NCI-H524 (cell line): ENCODE results near the gene OSCP1.
A peak's percentile ranks its signal among the peaks of the same experiment; 100 is the strongest.

ENCODE experiments used
- DNase-seq, 2 experiments: peaks; one replicate each; lab custom pipeline; 2025; lab: John Stamatoyannopoulos, UW

Gene OSCP1

DNA sequence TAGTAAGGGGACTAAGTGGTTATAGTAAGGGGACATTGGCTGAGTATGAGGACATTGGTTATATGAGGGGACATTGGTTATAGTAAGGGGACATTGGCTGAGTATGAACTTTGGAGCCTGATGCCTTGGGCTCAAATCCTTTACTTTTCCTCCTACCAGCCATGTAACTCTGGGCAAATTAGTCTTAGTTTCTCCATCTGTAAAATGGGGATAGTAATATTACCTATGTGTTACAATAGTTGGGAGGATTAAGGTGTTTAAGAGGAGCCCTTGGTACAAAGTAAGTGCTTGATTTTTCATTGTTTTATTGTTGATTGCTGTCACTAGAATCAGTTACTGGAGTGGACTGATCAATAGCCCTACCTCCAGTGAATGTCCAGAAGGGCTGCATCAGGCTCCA is 2.8 kb downstream of the OSCP1 start:
- DNase-seq: no peak

DNA sequence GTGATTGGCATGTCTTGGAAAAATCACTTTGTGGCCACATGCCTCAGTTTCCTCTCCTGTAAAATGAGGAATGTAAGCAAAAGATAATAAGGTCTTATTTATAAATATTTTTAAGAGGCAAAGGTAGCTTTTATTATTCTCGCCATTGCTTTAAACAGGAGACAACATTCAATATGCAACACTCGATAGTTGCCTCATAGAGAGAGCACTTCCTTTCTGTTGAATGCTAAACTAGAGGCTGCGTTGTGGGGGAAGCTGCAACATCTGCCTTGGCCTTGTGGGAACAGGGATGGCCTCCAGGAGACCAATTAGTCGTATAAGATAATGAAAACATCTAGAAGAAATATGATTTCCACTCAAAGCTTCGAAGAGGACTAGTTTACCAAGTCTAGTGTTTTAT is 3.5 kb downstream of the OSCP1 start:
- DNase-seq: no peak

DNA sequence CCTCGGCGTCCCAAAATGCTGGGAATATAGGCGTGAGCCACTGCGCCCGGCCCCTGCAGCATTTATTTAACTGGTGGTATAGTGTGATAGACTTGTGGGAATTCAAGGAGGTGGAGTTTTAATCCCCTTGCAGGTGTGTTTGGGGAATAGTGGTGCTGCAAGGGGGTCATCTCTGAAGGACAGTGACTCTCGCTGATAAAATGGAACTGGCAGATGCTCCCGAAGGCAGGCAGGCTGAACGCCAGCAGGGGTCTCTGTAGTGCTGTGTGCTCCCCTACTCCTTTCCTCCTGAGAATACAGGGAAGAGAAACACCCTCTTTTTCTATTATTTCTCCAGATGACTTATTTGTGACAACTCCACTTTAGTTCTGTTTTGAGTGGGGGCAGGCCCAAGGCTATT is 4.0 kb downstream of the OSCP1 start:
- DNase-seq: peak; percentile 8 to 69

DNA sequence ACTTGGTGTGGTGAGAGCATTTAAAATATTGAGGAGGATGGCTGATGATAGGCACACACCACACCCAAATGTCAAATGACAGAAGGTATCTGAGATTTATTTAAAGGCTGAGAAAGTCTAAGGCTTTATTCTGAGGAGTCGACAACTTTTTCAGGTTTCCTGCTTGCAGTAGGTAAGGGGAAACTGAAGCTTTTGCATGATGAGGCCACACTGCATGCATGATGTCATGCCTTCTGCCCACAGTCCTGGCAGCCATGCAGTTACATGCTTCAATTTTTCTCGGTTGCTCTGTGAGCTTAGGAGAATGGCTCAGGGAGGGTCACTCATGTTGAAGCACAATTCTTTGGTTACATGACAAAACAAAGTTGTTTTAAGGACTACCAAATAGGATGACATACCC is 7.0 kb downstream of the OSCP1 start:
- no peak for DNase-seq

DNA sequence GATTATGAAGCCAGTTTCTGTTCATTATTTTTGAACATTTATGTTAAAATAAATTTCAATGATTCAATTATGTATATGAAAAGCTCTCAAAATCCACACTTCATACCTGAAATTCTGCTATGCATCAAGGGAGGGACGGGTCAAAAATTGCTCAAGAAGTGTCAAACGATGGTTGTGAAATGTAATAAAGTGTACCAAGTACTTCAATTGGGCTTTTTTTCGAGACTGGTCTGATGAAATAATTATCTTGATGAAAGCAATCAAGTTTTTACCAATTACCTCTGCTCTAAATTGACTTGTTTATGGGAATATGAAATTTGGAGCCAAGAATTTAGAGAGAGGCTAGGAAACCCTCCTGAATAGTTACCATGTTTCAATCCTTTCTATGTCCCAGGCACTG is 7.9 kb downstream of the OSCP1 start:
- DNase-seq: no peak

DNA sequence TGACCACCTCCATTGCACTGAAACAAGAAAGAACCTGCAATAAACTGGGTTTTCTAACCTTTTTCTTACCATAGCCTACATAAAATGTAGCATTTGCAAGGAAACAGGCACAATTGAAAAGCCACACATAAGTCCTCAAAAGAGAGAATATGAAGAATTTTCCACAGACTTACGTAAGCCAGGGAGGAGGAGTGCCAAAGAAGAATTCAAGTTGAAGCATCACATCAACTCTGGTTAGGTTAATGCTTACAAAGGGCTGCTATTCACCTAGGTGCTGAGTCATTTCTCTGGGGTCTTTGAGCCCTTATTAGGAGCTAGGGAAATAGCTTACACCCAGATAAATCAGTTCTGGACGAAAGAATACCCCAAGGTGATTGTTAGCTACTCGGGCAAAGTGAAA is 9.6 kb downstream of the OSCP1 start:
- no peak for DNase-seq

DNA sequence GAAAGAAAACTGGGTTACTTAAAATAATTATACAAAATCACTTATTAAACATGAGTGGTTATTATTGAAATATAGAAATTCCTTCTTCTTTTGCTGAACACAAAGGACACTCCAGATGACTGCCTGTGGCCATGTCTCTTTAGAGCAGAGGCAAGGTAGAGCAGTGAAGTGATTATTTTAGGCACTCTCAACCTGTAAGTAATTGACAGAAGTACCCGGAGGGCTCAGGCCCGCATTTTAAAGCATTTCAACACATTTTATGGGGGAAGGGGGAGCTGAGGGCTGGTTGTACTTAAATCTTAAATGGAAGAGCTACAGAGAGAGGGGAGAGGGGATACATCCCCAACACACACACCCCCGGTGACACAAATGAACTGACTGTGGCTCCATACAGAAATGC is 10.2 kb downstream of the OSCP1 start:
- no peak for DNase-seq

DNA sequence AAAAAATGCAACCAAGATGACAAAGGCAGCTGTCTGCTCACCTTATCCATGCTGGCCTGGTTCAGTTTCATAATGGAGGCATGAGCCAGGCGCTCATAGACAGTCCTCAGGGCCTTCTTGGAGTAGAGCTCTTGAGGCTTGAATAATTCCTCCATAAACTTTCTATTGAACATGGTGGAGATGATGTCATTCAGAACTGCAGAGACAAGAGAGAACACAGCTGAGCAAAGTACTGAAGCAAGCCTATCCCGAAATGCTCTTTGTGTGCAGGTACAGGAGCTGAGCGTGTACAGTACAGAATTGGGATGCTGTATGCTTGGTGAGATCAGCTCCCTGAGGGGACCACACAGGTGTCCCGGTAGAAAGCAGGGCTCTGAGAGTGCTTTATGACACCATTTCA is 11.5 kb downstream of the OSCP1 start:
- DNase-seq: no peak

DNA sequence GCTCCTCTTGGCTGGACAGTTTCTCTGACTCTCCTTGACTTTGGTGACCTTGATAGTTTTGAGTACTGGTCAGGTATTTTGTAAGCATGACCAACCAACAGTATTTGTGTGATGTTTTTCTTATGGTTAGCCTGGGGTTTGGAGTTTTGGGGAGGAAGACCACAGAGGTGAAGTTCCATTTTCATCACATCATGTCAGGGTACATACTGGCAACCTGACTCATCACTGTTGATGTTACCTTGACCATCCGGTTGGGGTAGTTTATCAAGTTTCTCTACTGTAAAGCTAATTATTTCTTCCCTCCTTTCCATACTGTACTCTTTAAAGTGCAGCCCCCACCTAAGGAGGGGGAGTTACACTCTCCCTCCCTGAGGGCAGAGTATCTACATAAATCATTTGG is 13.4 kb downstream of the OSCP1 start:
- DNase-seq: no peak

DNA sequence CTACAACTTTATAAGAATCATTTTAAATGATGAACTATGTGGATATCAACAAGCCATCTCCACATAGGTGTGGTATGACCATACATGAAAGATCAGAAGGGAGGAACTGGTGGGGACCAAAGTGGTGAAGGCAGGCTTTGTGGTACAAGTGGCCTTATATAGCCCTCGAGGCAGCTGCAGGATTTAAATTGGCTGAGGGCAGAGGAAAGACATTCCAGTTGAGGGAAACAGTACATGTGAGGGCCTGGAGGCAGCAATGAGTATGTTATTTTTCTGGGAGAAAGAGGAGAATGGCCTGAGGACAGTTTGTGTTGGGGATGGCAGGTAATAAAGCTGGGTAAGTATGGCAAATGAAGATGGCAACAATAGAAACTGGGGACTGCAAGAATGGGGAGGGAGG is 17.1 kb downstream of the OSCP1 start:
- no peak for DNase-seq

DNA sequence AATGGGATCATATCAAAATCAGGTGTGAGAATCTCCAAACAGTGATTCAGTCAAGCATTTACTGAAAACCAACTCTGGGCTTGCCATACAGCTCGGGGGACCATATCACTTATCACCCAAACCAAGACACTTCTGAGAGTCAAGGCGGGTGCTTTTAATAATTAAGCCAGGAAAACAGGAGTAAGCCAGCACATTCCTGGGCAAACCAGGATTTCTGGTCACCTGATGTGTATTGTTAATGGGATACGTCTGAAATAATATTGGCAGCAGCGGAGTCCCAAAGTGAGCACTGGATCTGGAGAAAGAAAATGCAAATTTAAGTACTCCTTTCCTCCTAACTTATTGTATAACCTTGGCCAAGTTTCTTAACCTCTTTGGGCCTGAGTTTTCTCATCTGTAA is 17.6 kb downstream of the OSCP1 start:
- no peak for DNase-seq

DNA sequence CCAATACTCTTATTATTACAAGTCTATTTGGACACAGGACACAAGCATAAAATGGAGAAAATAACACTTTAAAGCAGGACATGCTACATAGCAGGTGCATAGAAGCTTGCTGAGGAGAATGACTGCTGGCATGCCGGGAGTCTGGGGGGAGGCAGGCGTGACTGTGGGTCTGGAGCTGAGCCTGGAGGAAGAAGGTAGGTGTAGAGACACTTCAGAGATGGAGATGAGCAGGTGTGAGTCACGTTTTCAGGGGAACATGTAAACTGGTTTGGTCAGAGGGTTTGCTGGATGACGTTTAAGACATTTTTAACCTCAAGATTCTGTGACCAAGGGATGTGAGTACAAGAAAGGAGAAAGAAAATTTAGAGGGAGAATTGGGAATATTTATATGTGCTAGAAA is 24.5 kb downstream of the OSCP1 start:
- DNase-seq: no peak

DNA sequence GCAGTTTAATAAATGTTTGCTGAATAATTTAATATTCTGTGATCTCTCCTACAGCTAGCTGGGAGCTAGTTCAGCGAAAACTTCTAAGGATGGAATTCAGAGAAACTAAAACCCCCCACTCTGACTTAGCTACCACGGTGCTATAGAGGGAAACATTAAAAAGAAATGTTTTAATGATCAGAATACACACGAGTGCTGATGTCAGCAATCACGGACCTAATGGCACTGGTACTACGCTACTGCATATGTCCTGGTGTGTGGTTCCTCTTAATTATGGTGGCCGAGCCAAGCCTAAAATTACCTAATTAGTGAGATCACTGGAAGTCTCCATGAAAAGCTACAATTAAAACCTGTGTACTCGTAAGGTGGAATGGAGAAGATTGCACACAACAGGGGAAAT is 28.6 kb downstream of the OSCP1 start:
- DNase-seq: no peak

DNA sequence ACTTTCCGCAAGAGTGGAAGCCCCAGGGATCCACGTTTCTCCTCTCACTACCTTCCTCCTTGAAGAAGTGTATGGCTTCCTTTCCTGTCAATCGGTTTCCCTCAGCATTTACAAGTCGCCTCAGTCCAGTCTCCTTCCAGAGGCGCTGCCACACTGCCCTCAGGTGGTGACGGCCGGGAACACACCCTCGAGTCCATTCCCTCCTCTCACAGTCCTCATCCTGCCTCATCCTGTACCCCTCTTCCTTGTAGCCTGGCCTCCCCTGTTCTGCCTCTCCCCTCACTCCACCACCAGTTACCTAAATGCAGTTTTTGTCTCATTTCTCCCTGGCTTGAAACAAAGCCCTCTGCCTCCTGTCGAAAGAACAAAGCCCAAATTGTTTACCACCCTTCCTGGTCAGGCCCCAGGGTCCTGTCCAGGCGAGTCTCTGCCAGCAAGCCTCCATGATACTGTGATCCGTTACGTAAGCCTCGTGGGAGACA is 29.4 kb downstream of the OSCP1 start:
- peak; percentile 8 to 68 for DNase-seq

DNA sequence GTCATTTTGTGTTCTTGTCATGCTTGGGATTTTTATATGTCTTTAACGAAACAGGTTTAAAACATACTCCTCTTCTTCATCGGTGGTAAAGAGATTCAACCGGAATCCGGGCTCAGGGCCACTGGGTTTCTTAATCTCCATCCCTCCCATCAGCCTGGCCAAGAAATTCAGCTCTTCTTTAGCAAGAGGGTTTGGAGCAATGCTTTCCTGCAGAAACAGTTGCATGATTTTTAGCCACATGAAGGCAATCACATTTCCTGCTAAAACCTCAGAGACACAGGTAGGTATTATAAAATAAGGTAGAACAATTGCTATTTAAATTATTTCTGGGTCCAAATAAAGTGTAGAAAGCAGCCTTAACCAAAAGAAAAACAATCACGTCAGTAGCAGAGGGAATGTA is 29.8 kb downstream of the OSCP1 start:
- no peak for DNase-seq

DNA sequence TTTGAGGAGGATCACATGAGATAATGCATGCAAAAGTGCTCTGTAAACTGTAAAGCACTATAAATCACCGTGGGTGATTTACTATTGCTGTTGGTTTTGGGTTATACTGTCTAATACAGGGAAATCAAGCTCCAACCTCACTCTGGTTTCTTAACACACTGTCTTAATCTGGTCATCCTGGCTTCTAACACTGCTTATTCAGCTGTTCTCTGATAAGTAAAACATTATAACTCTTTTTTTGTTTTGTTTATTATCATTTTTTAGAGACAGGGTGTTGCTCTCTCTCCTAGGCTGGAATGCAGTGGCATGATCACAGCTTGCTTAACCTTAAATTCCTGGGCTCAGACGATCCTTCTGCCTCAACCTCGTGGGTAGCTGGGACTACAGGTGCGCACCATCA is 30.7 kb downstream of the OSCP1 start:
- DNase-seq: no peak

DNA sequence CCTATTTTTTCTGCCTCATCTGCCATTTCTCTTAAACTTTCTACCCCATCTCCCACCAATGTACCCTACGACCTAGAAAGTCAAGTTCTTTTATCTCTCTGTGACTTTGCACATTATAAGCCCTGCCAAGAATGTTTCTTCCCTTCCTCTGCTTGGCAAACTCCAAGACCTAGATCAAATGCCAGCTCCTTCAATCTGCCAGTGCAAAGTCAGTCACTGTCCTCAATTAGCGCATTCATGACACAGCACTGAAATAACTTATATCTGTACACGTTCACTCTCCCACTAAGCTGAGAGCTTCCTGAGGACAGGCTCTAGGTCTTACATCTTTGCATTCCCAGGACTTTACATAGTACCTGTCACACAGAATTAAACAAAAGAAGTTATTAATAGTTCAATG is 31.1 kb downstream of the OSCP1 start:
- no peak for DNase-seq

DNA sequence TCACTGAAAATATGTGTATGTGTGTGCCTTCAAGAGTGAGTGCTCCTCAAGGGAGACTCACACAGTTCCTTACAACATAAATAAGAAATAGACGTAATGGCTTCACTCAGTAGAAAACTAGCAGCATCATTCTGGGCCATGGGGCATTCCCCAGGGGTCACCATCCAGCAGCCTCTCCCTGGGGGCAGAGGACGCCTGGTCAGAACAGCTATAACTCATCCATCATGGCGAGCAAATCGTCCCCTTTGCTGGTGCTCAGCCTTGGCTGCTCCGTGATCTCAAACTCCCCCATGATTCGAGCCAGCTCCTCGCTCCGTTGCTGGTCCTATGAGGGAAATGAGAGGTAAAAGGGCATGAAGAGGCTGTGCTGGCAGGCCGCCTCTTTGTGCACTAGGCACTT is 32.3 kb downstream of the OSCP1 start:
- DNase-seq: no peak

DNA sequence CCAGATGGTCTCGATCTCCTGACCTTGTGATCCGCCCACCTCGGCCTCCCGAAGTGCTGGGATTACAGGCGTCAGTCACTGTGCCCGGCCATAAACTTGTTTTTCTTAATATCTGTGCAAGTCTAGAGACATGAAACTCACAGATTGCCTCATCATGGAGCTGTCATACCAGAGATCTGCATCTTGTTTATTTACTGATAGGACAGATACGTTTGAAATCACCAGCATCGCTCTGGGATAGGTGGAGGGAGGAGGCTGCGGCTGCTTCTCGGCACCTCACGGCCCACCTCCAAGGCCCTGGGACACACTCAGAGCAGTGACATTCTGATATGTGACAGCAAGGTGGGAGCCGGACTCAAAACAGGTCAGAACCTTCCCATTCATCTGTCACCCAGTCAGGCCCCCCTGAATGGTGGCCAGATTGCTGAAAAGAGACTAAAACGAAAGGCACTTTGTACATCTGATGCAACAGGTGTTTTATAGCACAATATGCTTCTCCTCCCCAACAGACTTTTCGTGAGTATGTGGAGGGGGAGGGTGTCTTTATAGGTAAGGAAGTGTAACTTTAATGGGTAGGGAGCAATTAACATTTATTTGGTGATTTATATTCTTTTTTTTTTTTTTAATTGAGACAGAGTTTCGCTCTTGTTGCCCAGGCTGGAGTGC is 34.5 kb downstream of the OSCP1 start:
- no peak for DNase-seq

DNA sequence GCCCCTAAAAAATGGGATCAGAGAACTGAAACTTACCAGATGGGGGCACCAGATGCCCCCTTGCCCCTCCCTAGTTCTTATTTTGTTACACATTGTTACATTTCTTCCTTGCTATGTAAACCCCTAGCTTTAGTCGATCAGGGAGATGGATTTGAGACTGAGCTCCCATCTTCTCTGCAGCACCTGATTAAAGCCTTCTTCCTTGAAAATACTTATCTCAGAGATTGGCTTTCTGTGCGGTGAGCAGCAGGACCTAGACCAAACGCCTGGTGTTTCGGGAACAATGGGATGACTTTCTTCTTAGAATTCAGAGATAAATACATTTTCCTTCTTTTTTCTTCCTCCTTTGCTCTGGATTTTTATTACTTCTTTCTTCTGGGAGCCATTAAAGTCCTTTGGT is 35.9 kb downstream of the OSCP1 start:
- DNase-seq: no peak

DNA sequence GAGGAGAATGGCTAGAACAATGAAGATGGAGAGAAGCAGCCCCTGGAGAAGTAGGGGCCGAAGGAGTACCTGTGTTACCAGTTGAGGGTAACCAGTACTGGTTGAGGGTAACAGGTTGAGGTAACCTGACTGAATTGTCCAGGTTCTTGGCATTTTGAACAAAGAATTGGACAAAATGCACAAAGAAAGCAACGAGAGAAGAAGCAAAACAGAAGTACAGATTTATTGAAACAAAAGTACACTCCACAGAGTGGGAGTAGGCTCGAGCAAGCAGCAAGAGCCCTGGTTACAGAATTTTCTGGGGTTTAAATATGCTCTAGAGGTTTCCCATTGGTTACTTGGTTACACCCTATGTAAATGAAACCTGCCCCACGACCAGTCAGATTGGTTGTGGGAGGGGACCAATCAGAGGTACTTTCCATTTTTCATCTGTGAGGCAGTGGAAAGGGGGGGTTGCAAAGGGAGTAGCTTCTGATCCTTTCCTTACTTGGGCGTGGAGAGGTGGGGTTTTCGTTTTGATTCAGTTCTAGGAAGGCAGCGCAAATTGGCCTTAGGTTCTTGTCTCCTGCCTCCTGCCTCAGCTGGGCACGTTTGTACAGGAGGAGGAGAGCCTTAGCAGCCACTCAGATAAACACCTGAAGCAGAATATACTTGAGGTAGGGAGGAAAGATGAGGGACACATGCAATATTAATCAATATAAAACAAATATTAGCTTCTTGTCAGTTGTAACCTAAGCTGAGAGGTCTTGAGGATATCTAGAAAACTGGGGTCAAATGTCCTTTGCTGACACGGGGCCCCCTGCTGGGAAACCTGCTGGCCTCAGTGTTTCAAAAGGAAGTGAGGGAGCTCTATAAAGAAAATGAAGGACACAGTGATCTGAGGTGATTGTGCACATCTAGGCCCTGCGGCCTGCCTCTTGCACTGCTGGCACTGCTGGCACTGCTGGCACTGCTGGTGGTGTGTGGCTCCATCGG is 38.3 kb downstream of the OSCP1 start:
- peak in 1 of 2 experiments; percentile 15 for DNase-seq

DNA sequence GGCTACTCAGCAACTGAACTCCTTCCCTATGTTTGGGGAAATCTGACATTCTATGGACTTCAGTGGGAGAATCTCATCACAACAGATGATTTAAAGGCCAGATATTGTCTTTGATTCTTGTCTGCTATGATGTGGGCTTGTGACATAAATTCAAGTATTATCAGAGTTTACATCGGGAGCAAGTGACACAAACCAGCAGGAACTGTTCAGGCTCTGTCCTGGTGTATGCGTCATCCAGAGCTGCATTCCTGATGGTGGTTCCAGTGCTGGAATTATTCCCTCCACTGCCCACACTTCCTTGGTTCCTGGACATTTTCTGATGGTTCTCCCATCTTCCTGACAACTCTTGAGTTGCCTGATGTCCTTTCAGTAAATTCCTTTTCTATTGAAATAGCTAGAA is 41.8 kb downstream of the OSCP1 start:
- DNase-seq: no peak

DNA sequence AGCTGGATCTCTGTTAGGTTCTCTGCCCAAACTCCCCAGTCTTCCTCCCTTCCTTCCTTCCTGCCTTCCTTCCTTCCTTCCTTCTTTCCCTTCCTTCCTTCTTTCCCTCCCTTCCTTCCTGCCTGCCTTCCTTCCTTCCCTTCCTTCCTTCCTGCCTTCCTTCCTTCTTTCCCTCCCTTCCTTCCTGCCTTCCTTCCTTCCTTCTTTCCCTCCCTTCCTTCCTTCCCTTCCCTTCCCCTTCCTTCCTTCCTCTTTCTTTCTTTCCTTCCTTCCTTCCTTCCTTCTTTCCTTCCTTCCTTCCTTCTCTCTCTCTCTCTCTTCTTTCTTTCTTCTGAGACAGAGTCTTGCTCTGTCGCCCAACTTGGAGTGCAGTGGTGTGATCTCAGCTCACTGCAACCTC is 43.8 kb downstream of the OSCP1 start:
- no peak for DNase-seq
